Mucosa of descending colon (tissue), 3 donors: ENCODE measurements around the gene UBE2F. TPM values are rescaled to one million over a fixed set of nuclear protein-coding genes. Genes with fewer than 3 reads are reported as not detected.

Experiments used
- ATAC-seq: fragments of 200-7000 bp; cut with Tn5 transposase; one replicate; pipeline ENCODE4 v1.9.1; 2020; ENCODE audit warnings: mild to moderate bottlenecking, moderate library complexity
- DNase-seq, 3 donors: peaks; one replicate each; pipeline ENCODE4 v3.0.0-alpha.2; 2020
- H3K36me3 ChIP-seq: fragments of 200-600 bp; one replicate; pipeline ENCODE4 v1.8.0; 2021; ENCODE audit warnings: low read depth, mild to moderate bottlenecking
- H3K4me1 ChIP-seq: fragments of 200-600 bp; one replicate; pipeline ENCODE4 v1.8.0; 2021; ENCODE audit warnings: low read depth, mild to moderate bottlenecking
- H3K4me3 ChIP-seq: fragments of 200-600 bp; one replicate; pipeline ENCODE4 v1.8.0; 2021; ENCODE audit warnings: mild to moderate bottlenecking
- H3K9me3 ChIP-seq: fragments of 200-600 bp; one replicate; pipeline ENCODE4 v1.8.0; 2021; ENCODE audit warnings: mild to moderate bottlenecking
- CTCF ChIP-seq: fragments of 200-600 bp; IDR thresholded peaks from one replicate; pipeline ENCODE4 v1.8.0; 2022; ENCODE audit warnings: antibody characterized with exemption, mild to moderate bottlenecking
- intact Hi-C, 2 donors: fragments of 100-400 bp; cut with DNase I in 1 of 2; cut with micrococcal nuclease in 1 of 2; formaldehyde crosslinking; loops; one replicate each; pipeline versions ENCODE4 v1.11.0 to v1.11.1; 2022; cut with DNase I, micrococcal nuclease
- total RNA-seq, 3 donors: library from RNA; stranded (reverse); fragmentation: NEBNext Ultra II Directional in 2 of 3; extraction: Animal tissue kit (Norgen Biotek cat#: 25700) in 2 of 3; gene quantifications; one replicate each; pipeline versions ENCODE4 v1.2.1 to v1.2.4, GENCODE V29; 2021 to 2023
- donor health status: DM: no; HTN: no; CAD: no; lungs with moderate emphysema.
- donor health status: DM: no; HTN: no; CAD: no.
- donor health status: DM: no; HTN: yes; CAD: no.

Gene UBE2F
- total RNA-seq, 3 donors from 2014 or later = 36.0 to 47.7 (median 40.4) TPM

- DNase-seq = no peak
These were observed 117.1 kb downstream of the UBE2F start for GRCh38 chr2:238083919-238084318.

GRCh38 chr2:238084761-238085160 is 117.9 kb downstream of the UBE2F start:
- TF ChIP-seq CTCF = no peak
- Histone ChIP-seq H3K4me1 (no peaks in the 10 kb centered on the region), H3K9me3 (no peaks in the 10 kb centered on the region), H3K36me3 (no peaks in the 10 kb centered on the region), H3K4me3 (no peak overlapping the region)
- DNase-seq = no peak
- no peak for ATAC-seq
- intact Hi-C loops = no loop called here

More at GRCh38 chr2:238083919-238084318, 117.1 kb downstream of the UBE2F start:
- no peak overlapping the region for H3K4me3 ChIP-seq
- H3K4me1 ChIP-seq = no peaks in the 10 kb centered on the region
- no peak for TF ChIP-seq CTCF
- no peaks in the 10 kb centered on the region for H3K36me3 ChIP-seq
- intact Hi-C loops = no loop called here
- no peaks in the 10 kb centered on the region for H3K9me3 ChIP-seq
- no peak for ATAC-seq

- no peak for TF ChIP-seq CTCF
- ATAC-seq = no peak
These were observed 119.1 kb downstream of the UBE2F start for GRCh38 chr2:238085899-238086298.

GRCh38 chr2:238087211-238087610 is 120.4 kb downstream of the UBE2F start:
- intact Hi-C loops = no loop called here
- no peaks in the 10 kb centered on the region for H3K4me1 ChIP-seq
- no peaks in the 10 kb centered on the region for H3K36me3 ChIP-seq
- ATAC-seq (no peak), DNase-seq (no peak)
- TF ChIP-seq CTCF = no peak
- H3K9me3 ChIP-seq = no peaks in the 10 kb centered on the region
- H3K4me3 ChIP-seq = no peak overlapping the region

More at GRCh38 chr2:238085899-238086298, 119.1 kb downstream of the UBE2F start:
- no peaks in the 10 kb centered on the region for H3K4me1 ChIP-seq
- DNase-seq = no peak
- H3K36me3 ChIP-seq = no peaks in the 10 kb centered on the region
- intact Hi-C loops = no loop called here
- no peaks in the 10 kb centered on the region for H3K9me3 ChIP-seq
- H3K4me3 ChIP-seq = no peak overlapping the region

GRCh38 chr2:238090887-238091286 is 124.1 kb downstream of the UBE2F start:
- Histone ChIP-seq H3K4me3 (no peak overlapping the region), H3K4me1 (no peaks in the 10 kb centered on the region), H3K36me3 (no peaks in the 10 kb centered on the region), H3K9me3 (no peaks in the 10 kb centered on the region)
- no peak for ATAC-seq
- TF ChIP-seq CTCF = no peak
- intact Hi-C loops = no loop called here
- DNase-seq = no peak

- Histone ChIP-seq H3K9me3 (no peaks in the 10 kb centered on the region), H3K4me3 (no peak overlapping the region), H3K36me3 (no peaks in the 10 kb centered on the region), H3K4me1 (no peaks in the 10 kb centered on the region)
- intact Hi-C loops = no loop called here
- DNase-seq (no peak), ATAC-seq (no peak)
- TF ChIP-seq CTCF = no peak
These were observed 124.7 kb downstream of the UBE2F start for GRCh38 chr2:238091436-238092060.
